GM23338 (cell line): Measurements from ENCODE around the gene SLC35F6. TPM values are rescaled to one million over a fixed set of nuclear protein-coding genes. Genes with fewer than 3 reads are reported as not detected.
A peak's percentile ranks its signal among the peaks of the same experiment; 100 is the strongest.

Source experiments
- ATAC-seq: fragments of 200-7000 bp; cut with Tn5 transposase; 3 replicates; pipeline ENCODE4 v1.9.1; 2020
- DNase-seq: peaks from one replicate; pipeline ENCODE4 v3.0.0-alpha.2; 2015; ENCODE audit warnings: low spot score
- H2AFZ ChIP-seq: fragments of 200-600 bp; sonication (generic); 2 replicates; pipeline ENCODE4 v1.8.0; 2016; ENCODE audit warnings: antibody characterized with exemption, mild to moderate bottlenecking, moderate library complexity
- H3F3A ChIP-seq: fragments of 200-600 bp; sonication (generic); replicated peaks from 2 replicates; pipeline ENCODE4 v1.8.0; 2017; ENCODE audit warnings: antibody characterized with exemption, mixed run types, low read depth
- H3K27ac ChIP-seq: fragments of 200-600 bp; sonication (generic); 2 replicates; pipeline ENCODE4 v1.6.1; 2016; ENCODE audit warnings: low read depth
- H3K27me3 ChIP-seq: fragments of 200-600 bp; sonication (generic); 2 replicates; pipeline ENCODE4 v1.8.0; 2016; ENCODE audit warnings: mild to moderate bottlenecking, mixed run types, moderate library complexity; ENCODE audit not compliant: insufficient read depth
- H3K36me3 ChIP-seq: fragments of 200-600 bp; sonication (generic); 2 replicates; pipeline ENCODE4 v1.8.0; 2016; ENCODE audit warnings: mild to moderate bottlenecking; ENCODE audit not compliant: insufficient read depth
- H3K4me1 ChIP-seq: fragments of 200-600 bp; sonication (generic); 2 replicates; pipeline ENCODE4 v1.8.0; 2016; ENCODE audit warnings: mild to moderate bottlenecking, moderate library complexity; ENCODE audit not compliant: insufficient read depth
- H3K4me2 ChIP-seq: fragments of 200-600 bp; sonication (generic); 2 replicates; pipeline ENCODE4 v1.7.1; 2017; ENCODE audit warnings: mixed run types
- H3K4me3 ChIP-seq: fragments of 200-600 bp; sonication (generic); 2 replicates; pipeline ENCODE4 v1.6.1; 2016; ENCODE audit warnings: mixed run types
- H3K79me2 ChIP-seq: fragments of 200-600 bp; sonication (generic); replicated peaks from 2 replicates; pipeline ENCODE4 v1.8.0; 2017; ENCODE audit warnings: mild to moderate bottlenecking; ENCODE audit not compliant: insufficient read depth
- H3K9me2 ChIP-seq: fragments of 200-600 bp; sonication (generic); 2 replicates; pipeline ENCODE4 v1.8.0; 2017; ENCODE audit not compliant: insufficient read depth
- H4K20me1 ChIP-seq: fragments of 200-600 bp; sonication (generic); replicated peaks from 2 replicates; pipeline ENCODE4 v1.8.0; 2017; ENCODE audit warnings: mild to moderate bottlenecking; ENCODE audit not compliant: insufficient read depth
- H3K27ac Mint-ChIP-seq: 2 replicates; pipeline ENCODE4 v1.8.0; 2020; ENCODE audit warnings: inconsistent platforms, mild to moderate bottlenecking, moderate library complexity, mixed read lengths
- H3K27me3 Mint-ChIP-seq: 3 replicates; pipeline ENCODE4 v1.8.0; 2022; ENCODE audit warnings: low read depth, mild to moderate bottlenecking, moderate library complexity, mixed read lengths, inconsistent platforms; ENCODE audit not compliant: insufficient read depth, poor library complexity
- H3K36me3 Mint-ChIP-seq: 3 replicates; pipeline ENCODE4 v1.8.0; 2021; ENCODE audit warnings: low read depth, mild to moderate bottlenecking, inconsistent platforms, moderate library complexity, mixed read lengths
- H3K4me1 Mint-ChIP-seq: 3 replicates; pipeline ENCODE4 v1.8.0; 2020; ENCODE audit warnings: mild to moderate bottlenecking, inconsistent platforms, mixed read lengths
- H3K4me3 Mint-ChIP-seq: 3 replicates; pipeline ENCODE4 v1.8.0; 2021; ENCODE audit warnings: moderate library complexity, mild to moderate bottlenecking, inconsistent platforms, mixed read lengths
- H3K9me3 Mint-ChIP-seq: 3 replicates; pipeline ENCODE4 v1.8.0; 2020; ENCODE audit warnings: moderate library complexity, mild to moderate bottlenecking, inconsistent platforms, mixed read lengths
- EZH2 ChIP-seq: fragments of 200-600 bp; sonication (generic); IDR thresholded peaks from one replicate; pipeline ENCODE4 v1.8.0; 2017; ENCODE audit warnings: antibody characterized with exemption, mild to moderate bottlenecking, low read depth; ENCODE audit not compliant: unreplicated experiment
- JUNB ChIP-seq: IDR thresholded peaks from one replicate; pipeline ENCODE4 v1.6.1; 2016; ENCODE audit warnings: antibody characterized with exemption; ENCODE audit not compliant: unreplicated experiment
- NANOG ChIP-seq: IDR thresholded peaks from 2 replicates; pipeline ENCODE4 v1.6.1; 2016; ENCODE audit warnings: antibody characterized with exemption, borderline replicate concordance
- STAT1 ChIP-seq: IDR thresholded peaks from one replicate; pipeline ENCODE4 v1.6.1; 2016; ENCODE audit warnings: antibody characterized with exemption; ENCODE audit not compliant: unreplicated experiment
- ZNF331 ChIP-seq: fragments of 250-450 bp; sonication (Bioruptor Pico); IDR thresholded peaks from 2 replicates; pipeline ENCODE4 v1.5.0; 2020; ENCODE audit warnings: low read depth, mild to moderate bottlenecking, moderate library complexity
- polyA plus RNA-seq: library from polyadenylated mRNA; unstranded; fragments of >200 nt; fragmentation: Nextera tagmentation; extraction: Ambion mirVana; gene quantifications from 2 replicates; pipeline ENCODE4 v1.2.1, GENCODE V29; 2016
- total RNA-seq: library from RNA; depleted of rRNA; stranded (reverse); fragments of >200 nt; shearing (Covaris generic); gene quantifications from 2 replicates; pipeline ENCODE4 v1.2.3, GENCODE V29; 2014
- TF ChIP-seq, protein P1 (sequence below): IDR thresholded peaks from 2 replicates; pipeline ENCODE4 v1.6.1; 2016; ENCODE audit warnings: antibody characterized with exemption
- TF ChIP-seq, protein P2 (sequence below), 2 experiments: fragments of 200-600 bp in 1 of 2; sonication (generic) in 1 of 2; conservative IDR thresholded peaks; 2 replicates each; pipeline versions ENCODE4 v1.5.1 to v1.6.1; 2016 to 2017; ENCODE audit warnings: antibody characterized with exemption in 2 of 2, low read depth in 2 of 2, mild to moderate bottlenecking in 2 of 2, moderate library complexity in 1 of 2
- TF ChIP-seq, protein P3 (sequence below): fragments of 250-450 bp; sonication (Bioruptor Pico); IDR thresholded peaks from 2 replicates; pipeline ENCODE4 v1.5.0; 2020; ENCODE audit warnings: mild to moderate bottlenecking, moderate library complexity

The SLC35F6 gene
- total and polyA plus RNA-seq, 2 experiments from 2014 or later, result 6.0 to 15.0 TPM

DNA sequence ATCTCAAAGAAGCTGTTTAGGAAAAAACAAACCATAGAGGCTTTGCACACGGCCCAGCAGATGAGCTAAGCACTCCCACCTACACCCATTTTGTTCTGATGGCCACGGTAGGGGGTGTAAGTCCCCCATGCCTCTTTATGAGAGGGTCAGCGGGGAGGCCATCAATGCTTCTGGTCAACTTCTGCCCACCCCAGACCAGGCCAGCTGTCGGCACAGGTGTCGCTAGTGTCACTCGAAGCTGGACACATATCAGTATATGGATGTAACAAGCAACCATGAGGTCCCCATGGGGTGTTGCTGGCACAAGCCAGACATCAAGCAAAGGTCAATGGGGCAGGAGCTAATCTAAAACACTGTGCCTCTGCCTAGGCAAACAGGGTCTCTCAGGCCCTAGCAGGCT lies 23.7 kb upstream of the SLC35F6 start (continued):
- TF ChIP-seq, protein P1, sequence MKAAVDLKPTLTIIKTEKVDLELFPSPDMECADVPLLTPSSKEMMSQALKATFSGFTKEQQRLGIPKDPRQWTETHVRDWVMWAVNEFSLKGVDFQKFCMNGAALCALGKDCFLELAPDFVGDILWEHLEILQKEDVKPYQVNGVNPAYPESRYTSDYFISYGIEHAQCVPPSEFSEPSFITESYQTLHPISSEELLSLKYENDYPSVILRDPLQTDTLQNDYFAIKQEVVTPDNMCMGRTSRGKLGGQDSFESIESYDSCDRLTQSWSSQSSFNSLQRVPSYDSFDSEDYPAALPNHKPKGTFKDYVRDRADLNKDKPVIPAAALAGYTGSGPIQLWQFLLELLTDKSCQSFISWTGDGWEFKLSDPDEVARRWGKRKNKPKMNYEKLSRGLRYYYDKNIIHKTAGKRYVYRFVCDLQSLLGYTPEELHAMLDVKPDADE, result no peak
- TF ChIP-seq EZH2, result no peak

DNA sequence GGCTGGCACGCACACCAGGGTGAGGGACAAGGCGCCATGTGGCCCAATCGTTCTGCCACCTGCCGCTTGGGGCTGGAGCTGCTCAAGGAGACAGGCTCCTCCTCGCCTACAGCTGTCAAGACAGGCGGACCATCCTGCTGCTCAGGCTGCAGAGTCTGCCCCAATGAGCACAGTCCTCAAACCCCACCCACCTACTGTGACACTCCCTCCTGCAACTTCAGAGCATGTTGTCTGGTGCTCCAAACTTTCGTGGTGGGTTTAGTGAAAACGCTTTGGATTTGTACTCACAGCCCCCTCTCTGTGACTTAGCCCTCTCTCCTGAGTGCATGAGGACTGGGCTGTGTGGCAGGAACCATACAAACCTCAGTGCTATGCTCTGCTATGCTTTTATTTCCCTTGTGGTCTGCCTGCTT lies 23.2 kb upstream of the SLC35F6 start:
- H2AFZ ChIP-seq, result no peak overlapping the region
- no peaks in the 10 kb centered on the region for H3K79me2 ChIP-seq
- no peak overlapping the region for H3K4me3 ChIP-seq
- no peak overlapping the region for H3K4me2 ChIP-seq
- no peaks in the 10 kb centered on the region for H4K20me1 ChIP-seq
- H3K4me1 ChIP-seq, result no peaks in the 10 kb centered on the region
- Mint-ChIP-seq H3K9me3 (no peaks in the 10 kb centered on the region), H3K27ac (no peak overlapping the region), H3K36me3 (no peaks in the 10 kb centered on the region), H3K27me3 (no peaks in the 10 kb centered on the region), H3K4me1 (peaks cover 7% of the 10 kb centered on the region), H3K4me3 (no peak overlapping the region)
- no peak overlapping the region for H3K27ac ChIP-seq
- H3F3A ChIP-seq, result no peaks in the 10 kb centered on the region
- DNase-seq, result peak; percentile 47
- TF ChIP-seq NANOG, result no peak
- TF ChIP-seq, protein P2, sequence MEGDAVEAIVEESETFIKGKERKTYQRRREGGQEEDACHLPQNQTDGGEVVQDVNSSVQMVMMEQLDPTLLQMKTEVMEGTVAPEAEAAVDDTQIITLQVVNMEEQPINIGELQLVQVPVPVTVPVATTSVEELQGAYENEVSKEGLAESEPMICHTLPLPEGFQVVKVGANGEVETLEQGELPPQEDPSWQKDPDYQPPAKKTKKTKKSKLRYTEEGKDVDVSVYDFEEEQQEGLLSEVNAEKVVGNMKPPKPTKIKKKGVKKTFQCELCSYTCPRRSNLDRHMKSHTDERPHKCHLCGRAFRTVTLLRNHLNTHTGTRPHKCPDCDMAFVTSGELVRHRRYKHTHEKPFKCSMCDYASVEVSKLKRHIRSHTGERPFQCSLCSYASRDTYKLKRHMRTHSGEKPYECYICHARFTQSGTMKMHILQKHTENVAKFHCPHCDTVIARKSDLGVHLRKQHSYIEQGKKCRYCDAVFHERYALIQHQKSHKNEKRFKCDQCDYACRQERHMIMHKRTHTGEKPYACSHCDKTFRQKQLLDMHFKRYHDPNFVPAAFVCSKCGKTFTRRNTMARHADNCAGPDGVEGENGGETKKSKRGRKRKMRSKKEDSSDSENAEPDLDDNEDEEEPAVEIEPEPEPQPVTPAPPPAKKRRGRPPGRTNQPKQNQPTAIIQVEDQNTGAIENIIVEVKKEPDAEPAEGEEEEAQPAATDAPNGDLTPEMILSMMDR (conservative IDR thresholded peaks at IDR 0.05; ENCODE audit: low read depth in 2 of 2), result peak in 1 of 2 experiments; percentile 29; a peak in 2 of 4 replicates
- peak; percentile 82 for ATAC-seq
- no peaks in the 10 kb centered on the region for H3K9me2 ChIP-seq
- no peaks in the 10 kb centered on the region for H3K36me3 ChIP-seq
- H3K27me3 ChIP-seq, result no peaks in the 10 kb centered on the region

DNA sequence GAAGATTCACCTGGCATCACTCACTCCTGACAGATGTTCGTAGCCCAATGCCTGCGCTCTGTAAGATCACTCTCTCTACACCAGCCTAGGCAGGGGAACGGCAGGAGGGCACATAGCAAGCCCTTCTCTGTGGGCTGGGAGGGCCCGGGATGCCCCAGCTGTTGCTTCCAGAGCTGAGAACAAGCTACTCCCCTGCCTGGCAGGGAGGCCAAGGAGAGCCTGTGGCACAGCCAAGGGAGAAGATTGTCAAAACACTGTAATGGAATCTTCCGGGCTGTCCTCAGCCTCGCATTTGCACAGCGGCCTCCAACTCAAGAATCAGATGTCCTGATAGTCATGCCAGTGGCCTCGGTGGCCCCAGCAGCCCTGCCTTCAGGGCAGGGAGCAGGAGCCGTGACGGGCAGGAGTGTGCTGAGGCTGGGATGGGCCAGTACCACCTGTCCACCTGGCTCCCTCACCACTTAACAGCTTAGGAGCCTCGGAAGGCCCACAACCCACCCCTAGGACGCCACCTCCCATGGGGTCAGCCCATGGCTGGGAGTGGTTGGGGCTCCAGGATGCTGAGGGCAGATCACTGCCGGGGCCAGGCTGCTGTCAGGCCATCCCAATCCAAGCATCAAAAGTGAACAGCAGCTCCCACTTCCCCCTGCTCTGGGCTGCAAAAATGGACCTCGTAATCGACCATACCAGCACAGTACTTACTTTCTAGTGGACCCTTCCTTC lies 21.9 kb upstream of the SLC35F6 start:
- DNase-seq (no peak), ATAC-seq (no peak)
- H3K9me2 ChIP-seq, result no peaks in the 10 kb centered on the region
- H3K4me2 ChIP-seq, result no peak overlapping the region
- no peaks in the 10 kb centered on the region for H3K9me3 Mint-ChIP-seq
- H3K4me3 ChIP-seq, result no peak overlapping the region
- peaks cover 7% of the 10 kb centered on the region for H3K4me1 Mint-ChIP-seq
- H3K27ac Mint-ChIP-seq, result no peak overlapping the region
- H3K36me3 ChIP-seq, result no peaks in the 10 kb centered on the region
- no peaks in the 10 kb centered on the region for H3K36me3 Mint-ChIP-seq
- H3K27me3 ChIP-seq, result no peaks in the 10 kb centered on the region
- no peaks in the 10 kb centered on the region for H3K27me3 Mint-ChIP-seq
- no peak overlapping the region for H2AFZ ChIP-seq
- H3K4me3 Mint-ChIP-seq, result no peak overlapping the region
- no peak overlapping the region for H3K27ac ChIP-seq
- H3F3A ChIP-seq, result no peaks in the 10 kb centered on the region
- no peaks in the 10 kb centered on the region for H4K20me1 ChIP-seq
- no peaks in the 10 kb centered on the region for H3K4me1 ChIP-seq
- no peaks in the 10 kb centered on the region for H3K79me2 ChIP-seq
- TF ChIP-seq, protein P3, sequence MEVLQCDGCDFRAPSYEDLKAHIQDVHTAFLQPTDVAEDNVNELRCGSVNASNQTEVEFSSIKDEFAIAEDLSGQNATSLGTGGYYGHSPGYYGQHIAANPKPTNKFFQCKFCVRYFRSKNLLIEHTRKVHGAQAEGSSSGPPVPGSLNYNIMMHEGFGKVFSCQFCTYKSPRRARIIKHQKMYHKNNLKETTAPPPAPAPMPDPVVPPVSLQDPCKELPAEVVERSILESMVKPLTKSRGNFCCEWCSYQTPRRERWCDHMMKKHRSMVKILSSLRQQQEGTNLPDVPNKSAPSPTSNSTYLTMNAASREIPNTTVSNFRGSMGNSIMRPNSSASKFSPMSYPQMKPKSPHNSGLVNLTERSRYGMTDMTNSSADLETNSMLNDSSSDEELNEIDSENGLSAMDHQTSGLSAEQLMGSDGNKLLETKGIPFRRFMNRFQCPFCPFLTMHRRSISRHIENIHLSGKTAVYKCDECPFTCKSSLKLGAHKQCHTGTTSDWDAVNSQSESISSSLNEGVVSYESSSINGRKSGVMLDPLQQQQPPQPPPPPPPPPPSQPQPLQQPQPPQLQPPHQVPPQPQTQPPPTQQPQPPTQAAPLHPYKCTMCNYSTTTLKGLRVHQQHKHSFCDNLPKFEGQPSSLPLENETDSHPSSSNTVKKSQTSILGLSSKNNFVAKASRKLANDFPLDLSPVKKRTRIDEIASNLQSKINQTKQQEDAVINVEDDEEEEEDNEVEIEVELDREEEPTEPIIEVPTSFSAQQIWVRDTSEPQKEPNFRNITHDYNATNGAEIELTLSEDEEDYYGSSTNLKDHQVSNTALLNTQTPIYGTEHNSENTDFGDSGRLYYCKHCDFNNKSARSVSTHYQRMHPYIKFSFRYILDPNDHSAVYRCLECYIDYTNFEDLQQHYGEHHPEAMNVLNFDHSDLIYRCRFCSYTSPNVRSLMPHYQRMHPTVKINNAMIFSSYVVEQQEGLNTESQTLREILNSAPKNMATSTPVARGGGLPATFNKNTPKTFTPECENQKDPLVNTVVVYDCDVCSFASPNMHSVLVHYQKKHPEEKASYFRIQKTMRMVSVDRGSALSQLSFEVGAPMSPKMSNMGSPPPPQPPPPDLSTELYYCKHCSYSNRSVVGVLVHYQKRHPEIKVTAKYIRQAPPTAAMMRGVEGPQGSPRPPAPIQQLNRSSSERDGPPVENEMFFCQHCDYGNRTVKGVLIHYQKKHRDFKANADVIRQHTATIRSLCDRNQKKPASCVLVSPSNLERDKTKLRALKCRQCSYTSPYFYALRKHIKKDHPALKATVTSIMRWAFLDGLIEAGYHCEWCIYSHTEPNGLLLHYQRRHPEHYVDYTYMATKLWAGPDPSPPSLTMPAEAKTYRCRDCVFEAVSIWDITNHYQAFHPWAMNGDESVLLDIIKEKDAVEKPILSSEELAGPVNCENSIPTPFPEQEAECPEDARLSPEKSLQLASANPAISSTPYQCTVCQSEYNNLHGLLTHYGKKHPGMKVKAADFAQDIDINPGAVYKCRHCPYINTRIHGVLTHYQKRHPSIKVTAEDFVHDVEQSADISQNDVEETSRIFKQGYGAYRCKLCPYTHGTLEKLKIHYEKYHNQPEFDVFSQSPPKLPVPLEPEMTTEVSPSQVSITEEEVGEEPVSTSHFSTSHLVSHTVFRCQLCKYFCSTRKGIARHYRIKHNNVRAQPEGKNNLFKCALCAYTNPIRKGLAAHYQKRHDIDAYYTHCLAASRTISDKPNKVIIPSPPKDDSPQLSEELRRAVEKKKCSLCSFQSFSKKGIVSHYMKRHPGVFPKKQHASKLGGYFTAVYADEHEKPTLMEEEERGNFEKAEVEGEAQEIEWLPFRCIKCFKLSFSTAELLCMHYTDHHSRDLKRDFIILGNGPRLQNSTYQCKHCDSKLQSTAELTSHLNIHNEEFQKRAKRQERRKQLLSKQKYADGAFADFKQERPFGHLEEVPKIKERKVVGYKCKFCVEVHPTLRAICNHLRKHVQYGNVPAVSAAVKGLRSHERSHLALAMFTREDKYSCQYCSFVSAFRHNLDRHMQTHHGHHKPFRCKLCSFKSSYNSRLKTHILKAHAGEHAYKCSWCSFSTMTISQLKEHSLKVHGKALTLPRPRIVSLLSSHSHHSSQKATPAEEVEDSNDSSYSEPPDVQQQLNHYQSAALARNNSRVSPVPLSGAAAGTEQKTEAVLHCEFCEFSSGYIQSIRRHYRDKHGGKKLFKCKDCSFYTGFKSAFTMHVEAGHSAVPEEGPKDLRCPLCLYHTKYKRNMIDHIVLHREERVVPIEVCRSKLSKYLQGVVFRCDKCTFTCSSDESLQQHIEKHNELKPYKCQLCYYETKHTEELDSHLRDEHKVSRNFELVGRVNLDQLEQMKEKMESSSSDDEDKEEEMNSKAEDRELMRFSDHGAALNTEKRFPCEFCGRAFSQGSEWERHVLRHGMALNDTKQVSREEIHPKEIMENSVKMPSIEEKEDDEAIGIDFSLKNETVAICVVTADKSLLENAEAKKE, result no peak
- TF ChIP-seq STAT1, result no peak
- TF ChIP-seq JUNB, result no peak
- TF ChIP-seq NANOG, result no peak
- no peak for TF ChIP-seq ZNF331 (CRISPR knock-in tag)
- no peak for TF ChIP-seq EZH2
- TF ChIP-seq, protein P1, result no peak
